Measurements from ENCODE around the gene PRKCB. TPM values are rescaled to one million over a fixed set of nuclear protein-coding genes. Genes with fewer than 3 reads are reported as not detected.

Gene PRKCB
- total and polyA plus RNA-seq, 2 of the 8 experiments (the other 6 are each of a cell fraction or from before 2014, with no cell fraction given), result 7.1 to 12.1 TPM

DNA sequence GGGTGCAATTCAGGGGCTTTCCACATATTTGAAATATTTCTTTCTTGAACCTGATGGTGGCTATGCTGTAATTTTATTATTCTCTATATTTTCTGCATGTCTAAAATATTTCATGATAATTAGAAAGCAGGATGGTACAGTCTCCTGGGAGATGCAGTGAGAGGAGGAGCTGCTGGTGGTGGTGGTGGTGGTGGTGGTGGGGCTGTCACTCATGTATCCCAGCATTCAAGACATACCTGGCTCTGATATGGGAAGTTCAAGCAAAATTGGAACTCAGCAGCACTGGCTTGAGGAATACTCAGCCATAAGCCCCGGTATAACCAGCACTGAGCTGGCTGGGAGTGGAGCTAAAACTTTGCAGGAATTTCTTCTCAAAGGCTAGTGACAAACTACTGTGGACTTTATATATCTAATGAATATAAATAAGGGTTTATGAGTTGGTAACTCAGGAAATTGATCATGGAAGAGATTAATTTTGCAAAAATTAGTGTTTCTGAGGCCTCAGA lies 200.3 kb downstream of the PRKCB start (continued):
- TF ChIP-seq RBBP5 (IDR thresholded peaks at IDR 0.05; ENCODE audit: borderline replicate concordance, low read depth, low read length), result no peak
- TF ChIP-seq NRF1 (IDR thresholded peaks at IDR 0.05; ENCODE audit: low read depth, low read length), result no peak
- TF ChIP-seq JUND (IDR thresholded peaks at IDR 0.05; ENCODE audit: low read length), result no peak
- TF ChIP-seq BRCA1 (IDR thresholded peaks at IDR 0.05; ENCODE audit: low read depth, low read length), result no peak
- TF ChIP-seq TCF12 (IDR thresholded peaks at IDR 0.05; ENCODE audit: low read depth, low read length), result no peak
